ES-I3 (cell line): ENCODE data around the gene RERE.
A peak's percentile ranks its signal among the peaks of the same experiment; 100 is the strongest.
"Not testable (repeated sequence)": the region's sequence is repeated elsewhere in the genome, so short reads cannot be mapped to it uniquely, and the experiment has no call there.

Experiments
- H3K36me3 ChIP-seq: 2 replicates; pipeline ENCODE4 v1.6.1; 2013; ENCODE audit warnings: mild to moderate bottlenecking, low read length, control low read depth, moderate library complexity; ENCODE audit not compliant: insufficient read depth
- H3K4me1 ChIP-seq: 2 replicates; pipeline ENCODE4 v1.6.1; 2013; ENCODE audit warnings: mild to moderate bottlenecking, control low read depth, low read length; ENCODE audit not compliant: insufficient read depth
- H3K9ac ChIP-seq: 2 replicates; pipeline ENCODE4 v1.6.1; 2013; ENCODE audit warnings: low read depth, mild to moderate bottlenecking, low read length, moderate library complexity
- H3K9me3 ChIP-seq: 2 replicates; pipeline ENCODE4 v1.6.1; 2013; ENCODE audit warnings: mild to moderate bottlenecking, low read length, moderate library complexity; ENCODE audit not compliant: control insufficient read depth, insufficient read depth

RERE gene

GRCh38 chr1:8822373-8823294, 5.2 kb upstream of the RERE start:
- H3K4me1 ChIP-seq: peaks cover 22% of the 10 kb centered on the region
- H3K9me3 ChIP-seq: no peaks in the 10 kb centered on the region
- no peak overlapping the region for H3K9ac ChIP-seq
- no peaks in the 10 kb centered on the region for H3K36me3 ChIP-seq

GRCh38 chr1:8821084-8821483, 3.6 kb upstream of the RERE start:
- H3K4me1 ChIP-seq: peaks cover 22% of the 10 kb centered on the region

GRCh38 chr1:8818789-8819188, 1.3 kb upstream of the RERE start:
- not testable (repeated sequence) for H3K36me3 ChIP-seq, H3K9me3 ChIP-seq
- H3K9ac ChIP-seq: 0 out of 2 replicates have a peak overlapping the region, but pooled peaks have one; percentile 94
- peaks cover 33% of the 10 kb centered on the region for H3K4me1 ChIP-seq

More at GRCh38 chr1:8821084-8821483, 3.6 kb upstream of the RERE start:
- no peaks in the 10 kb centered on the region for H3K9me3 ChIP-seq
- no peak overlapping the region for H3K9ac ChIP-seq
- no peaks in the 10 kb centered on the region for H3K36me3 ChIP-seq

GRCh38 chr1:8818325-8818775, 910 bp upstream of the RERE start:
- Histone ChIP-seq H3K4me1 (peaks cover 33% of the 10 kb centered on the region), H3K36me3 (no peaks in the 10 kb centered on the region), H3K9ac (peak overlapping the region; percentile 94), H3K9me3 (no peaks in the 10 kb centered on the region)

- Histone ChIP-seq H3K4me1 (peaks cover 25% of the 10 kb centered on the region), H3K9me3 (no peaks in the 10 kb centered on the region), H3K36me3 (no peaks in the 10 kb centered on the region), H3K9ac (peak overlapping the region; percentile 94)
Measured at GRCh38 chr1:8816831-8817411, 519 bp downstream of the RERE start.

GRCh38 chr1:8816264-8816663, 1.2 kb downstream of the RERE start:
- no peaks in the 10 kb centered on the region for H3K36me3 ChIP-seq
- H3K4me1 ChIP-seq: peaks cover 20% of the 10 kb centered on the region; the same call in 1 of the 2 replicates
- H3K9ac ChIP-seq: peak overlapping the region; percentile 94
- no peaks in the 10 kb centered on the region for H3K9me3 ChIP-seq

GRCh38 chr1:8815582-8816151, 1.8 kb downstream of the RERE start:
- Histone ChIP-seq H3K9ac (peak overlapping the region; percentile 94; the same call in 1 of the 2 replicates), H3K36me3 (no peaks in the 10 kb centered on the region), H3K4me1 (peaks cover 15% of the 10 kb centered on the region; the same call in 1 of the 2 replicates)

GRCh38 chr1:8814865-8815264, 2.6 kb downstream of the RERE start:
- H3K36me3 ChIP-seq: no peaks in the 10 kb centered on the region
- H3K9ac ChIP-seq: no peak overlapping the region; the same call in 1 of the 2 replicates
- peaks cover 15% of the 10 kb centered on the region; the same call in 1 of the 2 replicates for H3K4me1 ChIP-seq
- H3K9me3 ChIP-seq: no peaks in the 10 kb centered on the region

More at GRCh38 chr1:8815582-8816151, 1.8 kb downstream of the RERE start:
- H3K9me3 ChIP-seq: no peaks in the 10 kb centered on the region

GRCh38 chr1:8813991-8814390, 3.4 kb downstream of the RERE start:
- no peak overlapping the region for H3K9ac ChIP-seq
- H3K4me1 ChIP-seq: peaks cover 15% of the 10 kb centered on the region; the same call in 1 of the 2 replicates
- H3K36me3 ChIP-seq: no peaks in the 10 kb centered on the region
- H3K9me3 ChIP-seq: no peaks in the 10 kb centered on the region

GRCh38 chr1:8813016-8813763, 4.2 kb downstream of the RERE start:
- Histone ChIP-seq H3K4me1 (peaks cover 15% of the 10 kb centered on the region; the same call in 1 of the 2 replicates), H3K9me3 (no peaks in the 10 kb centered on the region), H3K9ac (no peak overlapping the region), H3K36me3 (no peaks in the 10 kb centered on the region)

GRCh38 chr1:8812081-8812480, 5.4 kb downstream of the RERE start:
- H3K36me3 ChIP-seq: no peaks in the 10 kb centered on the region
- no peaks in the 10 kb centered on the region for H3K9me3 ChIP-seq
- peaks cover 15% of the 10 kb centered on the region; the same call in 1 of the 2 replicates for H3K4me1 ChIP-seq
- H3K9ac ChIP-seq: no peak overlapping the region

- no peak overlapping the region for H3K9ac ChIP-seq
- H3K36me3 ChIP-seq: no peaks in the 10 kb centered on the region
- no peaks in the 10 kb centered on the region for H3K9me3 ChIP-seq
- H3K4me1 ChIP-seq: peaks cover 15% of the 10 kb centered on the region; the same call in 1 of the 2 replicates
Measured at GRCh38 chr1:8810987-8811386, 6.5 kb downstream of the RERE start.

- no peak overlapping the region for H3K9ac ChIP-seq
- peaks cover 4% of the 10 kb centered on the region; the same call in 1 of the 2 replicates for H3K4me1 ChIP-seq
- no peaks in the 10 kb centered on the region for H3K9me3 ChIP-seq
- H3K36me3 ChIP-seq: no peaks in the 10 kb centered on the region
Measured at GRCh38 chr1:8809342-8809736, 8.1 kb downstream of the RERE start.

- Histone ChIP-seq H3K9ac (no peak overlapping the region), H3K36me3 (no peaks in the 10 kb centered on the region), H3K4me1 (no peaks in the 10 kb centered on the region), H3K9me3 (no peaks in the 10 kb centered on the region)
Measured at GRCh38 chr1:8807004-8807403, 10.4 kb downstream of the RERE start.
